Mammary epithelial cell (primary cell): ENCODE data around the gene SBNO2.

Experiments used
- CTCF ChIP-seq, 2 donors: IDR thresholded peaks in 1 of 2; conservative IDR thresholded peaks in 1 of 2; 2 replicates each; pipeline ENCODE4 v1.5.1; 2011 to 2012; ENCODE audit warnings: inconsistent platforms in 2 of 2, low read length in 2 of 2, mild to moderate bottlenecking in 2 of 2, control low read depth in 1 of 2, low read depth in 1 of 2; ENCODE audit not compliant: insufficient read depth in 1 of 2; ENCODE audit errors: extremely low read depth in 1 of 2
- EZH2 ChIP-seq: IDR thresholded peaks from 2 replicates; pipeline ENCODE4 v1.6.1; 2012; ENCODE audit warnings: low read length, inconsistent platforms, borderline replicate concordance

GRCh38 chr19:1108291-1109031, 65.6 kb downstream of the SBNO2 start:
- TF ChIP-seq CTCF (conservative IDR thresholded peaks at IDR 0.05 in 1 of 2, IDR thresholded peaks at IDR 0.05 in 1 of 2; ENCODE audit: extremely low read depth in 1 of 2, insufficient read depth in 1 of 2, low read depth in 1 of 2, low read length in 2 of 2) (no peak), EZH2 (no peak)
